Measurements from ENCODE around the gene ATP5PO.
A peak's percentile ranks its signal among the peaks of the same experiment; 100 is the strongest.
"Not testable (repeated sequence)": the region's sequence is repeated elsewhere in the genome, so short reads cannot be mapped to it uniquely, and the experiment has no call there.

The ATP5PO gene

DNA sequence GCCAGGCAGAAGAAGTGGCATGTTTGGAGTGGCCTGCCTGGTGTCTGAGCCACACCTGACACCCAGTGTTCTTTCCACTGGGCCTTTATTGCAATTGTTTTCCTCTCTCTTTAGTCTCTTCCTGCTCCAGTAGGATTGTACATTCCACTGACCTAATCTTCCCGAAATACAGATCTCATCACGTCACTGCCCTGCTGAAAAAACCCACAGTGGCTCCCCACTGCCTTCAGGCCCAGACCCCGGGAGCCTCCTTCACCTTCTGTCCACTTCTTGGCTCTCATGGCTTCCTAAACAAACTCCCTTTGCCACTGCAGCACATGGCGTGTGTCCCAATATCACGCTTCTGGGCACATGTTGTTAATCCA is 25.3 kb upstream of the ATP5PO start:
- peak; percentile 46 for DNase-seq (ENCODE audit: low read depth, low spot score)

DNA sequence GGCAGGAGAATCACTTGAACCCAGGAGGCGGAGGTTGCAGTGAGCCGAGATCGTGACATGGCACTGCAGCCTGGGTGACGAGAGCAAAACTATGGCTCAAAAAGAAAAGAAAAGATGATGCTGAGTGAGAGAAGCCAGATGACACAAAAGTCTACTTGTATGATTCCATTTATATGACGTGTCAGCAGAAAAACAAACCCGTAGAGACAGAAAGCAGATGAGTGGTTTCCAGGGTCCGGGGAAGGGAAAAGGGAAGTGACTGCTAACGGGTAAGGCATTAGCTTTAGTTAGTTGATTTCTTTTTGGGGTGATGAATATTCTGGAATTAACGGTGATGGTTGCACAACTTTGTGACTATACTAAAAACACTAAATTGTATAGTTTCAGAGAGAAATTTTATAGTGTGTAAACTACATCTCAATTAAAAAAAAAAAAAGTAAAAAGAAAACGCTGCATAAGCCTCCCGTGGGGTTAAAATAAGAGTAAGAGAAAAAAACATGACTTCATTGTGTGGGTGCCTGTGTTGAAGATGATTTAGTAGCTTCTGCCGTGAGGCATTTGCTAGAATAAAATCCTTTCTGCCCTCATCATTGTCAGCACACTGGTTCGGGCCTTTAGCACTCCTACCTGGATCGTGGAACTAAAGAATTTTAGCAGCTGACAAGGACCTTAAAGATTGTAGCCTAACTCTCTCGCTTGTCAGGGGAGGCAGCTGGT is 24.7 kb upstream of the ATP5PO start:
- DNase-seq (ENCODE audit: low read depth, low spot score) = no peak

DNA sequence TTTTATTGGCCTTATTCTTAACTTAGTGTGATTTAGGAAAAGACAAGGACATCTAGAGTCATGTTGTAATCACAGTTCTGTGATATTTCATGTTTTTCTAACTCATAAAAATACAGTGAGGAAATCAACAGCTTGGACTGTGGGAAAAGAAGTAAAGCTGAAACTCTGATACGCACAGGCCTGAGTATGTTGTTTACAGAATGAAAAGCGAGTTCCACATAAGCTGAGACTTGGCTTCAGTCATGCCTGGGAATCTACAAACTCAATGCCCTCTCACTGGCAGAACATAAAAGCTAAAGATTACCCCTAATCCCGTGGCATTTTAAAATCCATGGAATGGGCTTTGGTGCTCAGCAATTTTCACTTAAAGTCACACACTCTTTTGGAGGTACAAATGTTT is 23.6 kb upstream of the ATP5PO start:
- DNase-seq (ENCODE audit: low read depth, low spot score) = no peak

DNA sequence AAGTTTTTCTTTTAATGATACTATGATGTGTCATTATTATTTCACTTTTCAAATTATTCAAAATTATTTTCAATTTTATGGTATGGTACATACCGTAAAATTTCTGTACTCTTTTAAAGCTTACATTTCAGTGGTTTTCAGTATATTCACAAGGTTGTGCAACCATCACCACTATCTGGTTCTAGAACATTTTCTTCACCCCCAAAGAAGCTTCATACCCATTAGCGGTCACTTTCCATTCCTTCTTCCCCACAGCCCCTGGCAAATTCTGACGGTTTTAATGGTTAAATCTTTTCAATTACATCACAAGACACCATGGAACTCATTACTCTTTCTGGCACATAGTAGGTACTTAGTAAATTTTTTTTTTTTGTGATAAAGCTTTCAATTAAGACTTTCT is 22.8 kb upstream of the ATP5PO start:
- DNase-seq (ENCODE audit: low read depth, low spot score) = no peak

DNA sequence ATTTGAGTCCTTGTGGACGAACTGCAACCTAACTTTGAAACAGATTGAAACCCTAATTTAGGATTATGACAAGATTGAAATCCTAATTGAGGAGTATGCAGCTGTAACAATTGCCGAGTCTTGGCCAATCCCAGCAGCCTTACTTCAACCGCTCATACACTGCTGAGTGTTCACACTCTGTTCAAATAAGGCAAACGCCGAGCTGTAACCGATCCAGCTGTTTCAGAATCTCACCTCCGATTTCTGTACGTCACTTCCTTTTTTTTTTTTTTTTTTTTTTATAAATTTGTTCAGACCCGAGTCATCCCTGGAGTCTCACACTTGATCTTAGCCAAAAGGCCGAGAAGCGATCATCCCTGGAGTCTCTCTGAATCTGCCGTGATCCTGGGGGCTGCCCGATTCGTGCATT is 22.3 kb upstream of the ATP5PO start:
- DNase-seq (ENCODE audit: low read depth, low spot score) = no peak

DNA sequence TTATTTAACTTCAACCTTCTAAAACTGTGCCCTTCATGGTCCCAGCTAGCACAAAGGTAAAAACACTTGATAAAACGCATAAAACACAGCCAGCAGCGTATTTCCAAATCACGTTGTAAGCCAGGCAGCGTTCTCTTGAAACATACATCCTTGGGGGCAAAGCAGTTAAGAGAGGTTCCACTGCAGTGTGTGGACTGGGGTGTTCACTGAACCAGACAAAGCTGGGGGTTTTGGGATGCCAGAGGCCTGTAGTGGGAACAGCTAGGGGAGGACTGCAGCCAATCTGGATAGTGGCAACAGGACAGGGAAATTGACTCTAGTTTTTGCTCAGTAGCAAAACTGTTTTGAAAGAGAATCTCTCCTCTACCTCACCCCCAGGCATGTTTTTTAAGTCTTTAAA is 21.5 kb upstream of the ATP5PO start:
- no peak for DNase-seq (ENCODE audit: low read depth, low spot score)

DNA sequence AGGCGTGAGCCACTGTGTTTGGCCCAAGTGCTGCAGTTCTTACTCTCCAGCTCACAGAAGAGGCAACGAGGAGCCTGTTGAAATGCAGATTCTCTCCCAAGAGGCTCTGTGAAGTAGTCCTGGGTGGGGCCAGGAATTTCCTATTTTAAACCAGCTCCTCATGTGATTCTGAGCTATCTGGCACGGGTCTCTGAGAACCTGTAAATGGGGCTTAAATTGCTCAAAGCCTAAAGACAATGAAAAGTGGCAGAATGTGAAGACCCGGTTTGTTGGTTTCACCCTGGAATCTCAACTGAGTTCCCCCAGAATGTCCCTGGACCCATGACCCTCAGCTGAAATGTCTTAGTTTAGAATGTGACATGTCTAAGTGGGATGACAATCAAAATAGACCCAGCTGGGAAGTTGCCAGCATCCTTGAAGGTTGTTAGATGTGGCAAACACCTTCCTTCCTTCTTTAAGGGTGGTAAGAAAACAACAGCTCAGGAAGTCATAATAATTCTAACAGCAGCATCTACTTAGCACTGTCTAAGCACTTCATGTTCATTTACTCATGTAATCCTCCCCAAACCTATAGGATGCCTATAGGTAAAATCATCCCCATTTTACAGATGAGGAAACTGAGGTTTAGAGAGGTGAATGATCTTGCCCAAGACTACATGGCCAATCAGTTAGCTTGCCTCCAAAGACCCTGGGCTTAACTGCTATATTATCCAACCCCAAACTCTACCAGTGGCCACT is 20.9 kb upstream of the ATP5PO start:
- no peak for DNase-seq (ENCODE audit: low read depth, low spot score)

DNA sequence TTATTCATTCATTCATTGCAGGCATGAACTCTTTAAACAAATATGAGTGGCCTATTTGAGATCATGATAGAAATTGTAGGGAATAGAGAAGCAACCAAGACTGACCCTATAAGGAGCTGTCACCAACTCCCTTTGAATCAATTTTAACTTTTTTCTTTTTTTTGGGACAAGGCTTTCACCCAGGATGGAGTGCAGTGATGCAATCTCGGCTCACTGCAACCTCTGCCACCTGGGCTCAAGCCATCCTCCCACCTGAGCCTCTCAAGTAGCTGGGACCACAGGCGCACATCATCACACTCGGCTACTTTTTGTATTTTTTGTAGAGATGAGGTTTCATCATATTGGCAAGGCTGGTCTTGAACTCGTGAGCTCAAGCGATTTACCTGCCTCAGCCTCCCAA is 17.1 kb upstream of the ATP5PO start:
- no peak for DNase-seq (ENCODE audit: low read depth, low spot score)

DNA sequence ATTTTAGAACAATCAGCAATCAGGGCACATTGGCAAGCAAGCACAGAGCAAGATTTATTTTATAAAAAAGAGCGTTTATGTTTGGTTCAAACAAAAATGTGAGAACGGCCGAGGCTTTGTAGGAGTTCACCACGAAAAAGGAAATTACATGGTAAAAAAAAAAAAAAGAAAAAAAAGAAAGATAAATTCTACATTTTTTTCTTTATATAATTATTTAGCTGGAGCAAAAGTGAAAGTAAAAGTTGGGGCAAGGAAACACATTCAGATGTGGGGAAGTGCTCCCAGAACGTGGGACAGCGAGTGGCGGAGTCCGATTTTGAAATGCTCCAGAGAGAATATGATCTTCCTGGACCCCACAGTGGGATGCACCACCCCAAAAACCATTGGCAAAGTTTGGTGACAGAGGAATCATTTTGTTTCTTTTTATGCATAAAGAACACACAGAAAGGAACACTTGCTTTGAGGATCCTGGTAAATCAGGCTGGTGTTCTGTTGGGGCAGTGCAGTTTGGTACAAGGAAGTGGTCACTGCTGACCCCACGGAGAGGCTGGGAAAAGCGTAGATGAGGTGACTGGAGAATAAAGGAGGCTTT is 16.3 kb upstream of the ATP5PO start:
- DNase-seq (ENCODE audit: low read depth, low spot score) = no peak

DNA sequence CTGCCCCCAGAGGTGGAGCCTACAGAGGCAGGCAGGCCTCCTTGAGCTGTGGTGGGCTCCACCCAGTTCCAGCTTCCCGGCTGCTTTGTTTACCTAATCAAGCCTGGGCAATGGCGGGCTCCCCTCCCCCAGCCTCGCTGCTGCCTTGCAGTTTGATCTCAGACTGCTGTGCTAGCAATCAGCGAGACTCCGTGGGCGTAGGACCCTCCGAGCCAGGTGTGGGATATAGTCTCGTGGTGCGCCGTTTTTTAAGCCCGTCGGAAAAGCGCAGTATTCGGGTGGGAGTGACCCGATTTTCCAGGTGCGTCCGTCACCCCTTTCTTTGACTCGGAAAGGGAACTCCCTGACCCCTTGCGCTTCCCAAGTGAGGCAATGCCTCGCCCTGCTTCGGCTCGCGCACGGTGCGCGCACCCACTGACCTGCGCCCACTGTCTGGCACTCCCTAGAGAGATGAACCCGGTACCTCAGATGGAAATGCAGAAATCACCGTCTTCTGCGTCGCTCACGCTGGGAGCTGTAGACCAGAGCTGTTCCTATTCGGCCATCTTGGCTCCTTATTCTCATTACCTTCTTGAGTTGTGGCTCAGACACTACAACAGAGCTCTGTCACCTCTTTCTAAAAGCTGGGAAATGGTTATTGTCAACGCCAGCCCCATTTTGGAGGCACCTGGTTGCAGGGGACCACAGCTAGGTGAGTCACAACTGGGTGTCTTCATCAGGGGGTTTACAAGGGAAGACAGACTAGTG is 15.6 kb upstream of the ATP5PO start:
- DNase-seq (ENCODE audit: low read depth, low spot score) = not testable (repeated sequence)

DNA sequence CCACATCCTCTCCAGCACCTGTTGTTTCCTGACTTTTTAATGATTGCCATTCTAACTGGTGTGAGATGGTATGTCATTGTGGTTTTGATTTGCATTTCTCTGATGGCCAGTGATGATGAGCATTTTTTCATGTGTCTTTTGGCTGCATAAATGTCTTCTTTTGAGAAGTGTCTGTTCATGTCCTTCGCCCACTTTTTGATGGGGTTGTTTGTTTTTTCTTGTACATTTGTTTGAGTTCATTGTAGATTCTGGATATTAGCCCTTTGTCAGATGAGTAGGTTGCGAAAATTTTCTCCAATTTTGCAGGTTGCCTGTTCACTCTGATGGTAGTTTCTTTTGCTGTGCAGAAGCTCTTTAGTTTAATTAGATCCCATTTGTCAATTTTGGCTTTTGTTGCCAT is 10.6 kb upstream of the ATP5PO start:
- DNase-seq (ENCODE audit: low read depth, low spot score) = not testable (repeated sequence)

DNA sequence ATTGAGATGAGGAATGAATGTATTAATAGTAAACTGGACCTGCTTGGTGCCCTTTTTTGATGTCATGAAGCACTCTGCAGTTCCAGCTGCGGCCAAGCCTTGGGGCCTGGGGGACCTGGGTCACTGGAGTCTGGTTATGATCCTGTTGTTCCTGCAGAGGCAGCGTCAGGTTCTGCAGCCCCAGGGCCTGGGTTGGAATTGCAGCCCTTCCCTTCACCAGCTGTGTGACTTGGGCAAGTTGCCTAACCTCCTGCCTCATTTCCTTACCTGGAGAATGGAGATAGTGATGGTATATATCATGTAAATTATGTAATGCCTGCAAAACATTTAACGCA is 9.1 kb upstream of the ATP5PO start:
- DNase-seq (ENCODE audit: low read depth, low spot score) = no peak

DNA sequence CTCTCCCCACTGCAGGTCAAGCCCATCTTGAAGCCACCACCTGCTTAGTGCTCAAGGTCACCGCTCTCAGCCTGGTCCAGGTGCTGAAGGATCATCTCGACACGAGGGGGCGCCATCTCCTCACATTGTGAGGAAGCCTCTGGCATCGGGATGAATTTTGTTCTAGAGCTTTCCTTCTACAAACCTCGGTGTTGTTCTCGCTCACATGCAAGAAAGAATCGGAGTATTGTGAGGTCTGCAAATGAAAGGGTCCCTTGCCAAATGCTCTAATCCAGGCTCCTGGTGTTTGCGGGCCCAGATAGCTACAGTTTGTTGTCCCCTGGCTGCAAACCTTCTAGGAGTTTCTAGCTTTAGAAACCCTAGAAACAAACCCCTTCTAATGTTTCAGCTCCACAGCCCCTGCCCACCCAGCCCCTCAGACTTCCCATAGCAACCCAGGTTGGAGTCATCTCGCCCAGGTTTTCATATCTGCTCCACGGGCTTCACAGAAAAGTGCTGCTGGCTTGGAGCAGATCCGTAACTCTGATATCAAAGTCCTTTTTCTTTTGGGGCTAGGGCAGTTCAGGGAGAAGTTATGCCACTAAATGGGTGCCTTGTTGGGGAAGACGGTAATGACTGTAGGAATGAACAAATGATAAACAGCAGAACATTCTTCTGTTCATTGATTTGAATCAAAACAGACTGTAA is 8.6 kb upstream of the ATP5PO start:
- peak; percentile 72 for DNase-seq (ENCODE audit: low read depth, low spot score)

DNA sequence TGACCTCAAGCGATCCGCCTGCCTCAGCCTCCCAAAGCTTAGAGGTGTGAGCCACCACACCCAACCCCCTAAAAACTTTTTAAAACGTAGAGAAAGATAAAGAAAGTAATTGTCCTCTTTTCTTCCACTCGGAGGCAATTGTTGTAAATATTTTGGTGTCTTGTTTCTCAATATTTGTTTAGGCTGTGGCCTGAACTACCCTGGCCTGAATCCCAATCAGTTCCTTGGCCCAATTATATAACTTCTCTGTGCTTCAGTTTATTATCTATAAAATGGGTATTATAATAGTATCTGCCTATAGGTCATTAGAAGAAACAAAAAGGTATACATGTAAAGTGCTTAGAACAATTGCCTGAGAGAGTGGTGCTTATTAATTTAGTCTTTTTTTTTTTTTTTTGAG is 1.8 kb upstream of the ATP5PO start:
- no peak for DNase-seq (ENCODE audit: low read depth, low spot score)

DNA sequence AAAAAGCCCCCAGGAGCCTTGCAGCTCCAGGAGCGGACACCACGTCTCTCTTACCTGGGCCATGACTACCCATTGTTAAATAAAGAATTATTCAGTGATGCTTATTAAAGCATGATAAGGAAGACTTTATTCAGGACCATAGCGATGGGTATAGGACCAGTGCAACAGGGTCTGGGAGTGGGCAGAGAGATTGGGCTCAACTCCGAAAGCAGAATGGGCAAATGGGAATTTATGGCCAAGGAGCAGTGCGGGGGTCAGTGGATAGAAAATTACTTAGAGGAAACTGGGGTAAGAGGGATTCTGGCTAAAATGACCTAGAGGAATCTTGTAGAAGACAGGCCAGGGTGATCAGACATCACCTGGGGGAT is 580 bp upstream of the ATP5PO start:
- DNase-seq (ENCODE audit: low read depth, low spot score) = no peak

DNA sequence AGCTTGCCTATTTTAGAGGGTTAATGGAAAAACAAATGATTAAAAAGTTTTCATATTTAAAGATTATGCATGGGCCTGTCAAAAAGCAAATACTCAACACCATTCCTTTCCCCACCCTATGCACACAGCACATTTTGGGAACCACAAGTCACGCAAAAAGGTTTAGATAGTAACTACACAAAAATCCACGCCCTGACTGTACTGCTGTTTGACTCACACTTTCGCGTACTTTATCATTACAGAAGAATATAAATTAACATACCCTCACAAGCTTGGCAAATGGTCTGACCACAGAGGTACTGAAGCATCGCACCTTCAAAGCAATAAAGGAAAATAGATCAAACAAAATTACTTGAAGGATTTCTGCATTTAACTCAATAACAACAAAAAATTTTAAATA is 1.4 kb downstream of the ATP5PO start:
- DNase-seq (ENCODE audit: low read depth, low spot score) = no peak

DNA sequence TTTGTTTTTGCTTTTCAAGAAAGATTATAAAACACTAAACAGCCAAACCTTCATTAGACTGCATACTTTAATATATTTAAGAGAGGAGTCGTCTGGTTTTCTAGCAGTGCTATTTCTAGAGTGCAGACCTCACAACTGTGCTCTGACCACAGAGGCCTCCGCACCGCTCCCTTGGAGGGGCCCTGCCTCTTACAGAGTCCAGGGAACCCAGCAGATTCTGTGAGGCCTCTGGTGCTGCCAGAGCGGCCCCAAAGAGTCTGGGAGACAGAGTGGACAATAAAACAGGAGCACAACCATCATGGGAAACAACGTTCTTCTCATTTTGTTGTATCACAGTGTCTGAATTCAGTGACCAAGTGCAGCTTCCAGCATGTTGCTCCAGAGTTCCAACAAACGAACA is 5.8 kb downstream of the ATP5PO start:
- no peak for DNase-seq (ENCODE audit: low read depth, low spot score)

DNA sequence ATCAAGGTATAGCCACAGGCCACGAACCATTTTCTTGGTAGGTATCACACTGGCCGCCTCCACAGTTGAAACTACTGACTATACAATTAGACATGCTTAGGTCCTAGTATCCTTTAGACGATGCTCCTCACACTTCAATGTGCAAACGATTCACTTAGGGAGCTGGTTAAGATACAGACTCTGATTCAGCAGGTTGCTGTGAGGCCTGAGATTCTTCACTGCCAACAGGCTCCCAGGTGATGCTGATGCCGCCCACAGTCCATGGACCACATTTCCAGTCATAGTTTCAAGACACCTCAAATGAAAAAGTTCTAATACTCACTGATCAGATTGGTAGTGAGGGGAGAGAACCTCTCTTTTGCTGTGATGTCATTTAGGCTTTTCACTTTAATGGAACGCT is 6.8 kb downstream of the ATP5PO start:
- no peak for DNase-seq (ENCODE audit: low read depth, low spot score)

DNA sequence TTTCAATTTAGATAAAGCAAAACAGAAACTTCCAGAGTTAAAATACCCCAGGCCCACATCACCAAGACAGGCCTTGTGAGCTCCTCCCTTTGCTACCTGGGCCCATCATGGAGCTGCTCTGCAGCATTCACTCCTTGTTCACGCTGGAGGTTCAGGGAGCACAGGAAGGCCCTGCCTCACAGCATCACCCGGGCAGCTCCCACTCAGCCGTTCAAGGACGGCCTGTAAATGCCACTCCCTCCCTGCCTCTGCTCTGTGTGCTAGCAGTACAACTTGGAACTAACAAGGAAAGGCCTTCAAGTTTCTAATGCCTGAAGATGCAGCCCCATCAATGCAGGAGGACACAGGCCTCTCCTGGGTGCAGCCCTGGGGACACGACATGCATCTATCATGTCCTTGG is 11.6 kb downstream of the ATP5PO start:
- no peak for DNase-seq (ENCODE audit: low read depth, low spot score)

DNA sequence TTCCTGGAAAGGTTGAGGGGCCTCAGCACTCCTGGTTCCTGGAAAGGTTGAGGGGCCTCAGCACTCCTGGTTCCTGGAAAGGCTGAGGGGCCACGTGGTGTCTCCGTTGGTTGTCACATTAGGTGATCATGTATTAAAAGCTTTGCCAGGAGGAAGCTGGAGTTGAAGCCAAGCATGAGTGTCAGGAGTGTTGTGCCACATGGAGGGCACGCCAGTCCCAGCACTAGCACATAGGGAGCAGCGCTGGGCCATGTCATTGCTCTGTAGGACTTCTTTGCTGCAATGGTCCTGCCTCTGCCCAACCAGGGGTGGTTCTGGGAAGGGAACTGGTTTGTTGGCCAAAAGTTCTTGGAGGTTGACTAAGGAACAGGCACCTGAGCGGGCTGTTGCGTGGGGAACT is 13.3 kb downstream of the ATP5PO start:
- no peak for DNase-seq (ENCODE audit: low read depth, low spot score)

DNA sequence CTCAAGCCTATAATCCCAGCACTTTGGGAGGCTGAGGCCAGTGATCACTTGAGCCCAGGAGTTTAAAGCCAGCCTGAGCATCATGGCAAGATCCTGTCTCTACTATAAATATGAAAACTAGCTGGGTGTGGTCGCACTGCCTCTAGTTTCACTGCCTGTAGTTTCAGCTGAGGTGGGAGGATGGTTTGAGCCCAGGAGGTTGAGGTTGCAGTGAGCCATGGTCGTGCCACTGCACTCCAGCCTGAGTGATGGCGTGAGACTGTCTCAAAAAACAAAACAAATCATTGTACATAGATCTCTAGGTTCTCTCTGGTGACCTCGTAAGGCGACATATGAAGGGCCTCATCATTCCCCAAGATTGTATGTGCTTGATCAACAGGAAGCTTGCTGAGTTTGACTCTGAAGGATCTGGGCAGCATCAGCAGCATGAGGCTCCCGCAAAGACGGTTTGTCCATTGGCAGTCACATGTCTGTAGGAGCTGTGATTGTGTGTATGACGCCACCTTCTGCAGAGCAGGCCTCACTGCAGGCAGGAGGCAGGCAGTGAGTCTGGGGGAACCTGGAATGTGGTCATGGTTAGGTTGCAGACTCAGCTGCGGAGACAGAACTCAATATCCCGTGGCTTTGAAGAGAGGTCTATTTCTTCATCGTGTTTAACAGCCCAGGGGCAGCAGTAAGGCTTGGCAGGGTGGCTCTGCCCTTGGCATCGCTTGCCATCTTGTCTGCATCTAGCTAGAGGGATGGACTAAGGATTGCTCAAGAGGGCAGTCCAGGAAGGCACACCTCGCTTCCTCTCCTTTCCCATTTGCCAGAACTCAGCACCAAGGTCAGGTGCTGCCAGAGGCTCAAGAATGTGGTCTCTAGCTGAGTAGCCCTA is 14.0 kb downstream of the ATP5PO start:
- peak; percentile 46 for DNase-seq (ENCODE audit: low read depth, low spot score)

Measured in smooth muscle cell of the brain vasculature (primary cell).